Astrocyte of the cerebellum (primary cell): ENCODE measurements around the gene AMPH.
A peak's percentile ranks its signal among the peaks of the same experiment; 100 is the strongest.

ENCODE experiments used
- DNase-seq: peaks from one replicate; pipeline ENCODE4 v3.0.0-alpha.2; 2011; ENCODE audit warnings: low read depth
- H3K4me3 ChIP-seq: 2 replicates; pipeline ENCODE4 v1.5.1; 2011; ENCODE audit warnings: mild to moderate bottlenecking, low read depth, low read length, moderate library complexity
- CTCF ChIP-seq: IDR thresholded peaks from 2 replicates; pipeline ENCODE4 v1.5.1; 2012; ENCODE audit warnings: low read length, low read depth, moderate library complexity, mild to moderate bottlenecking; ENCODE audit errors: missing control alignments
- in situ Hi-C: cut with HindIII; loops from 2 replicates; pipeline ENCODE4 v1.10.0; 2017; ENCODE audit warnings: low sequenced_read_pairs

AMPH gene

GRCh38 chr7:38565289-38565688, 65.9 kb downstream of the AMPH start:
- no peak overlapping the region for H3K4me3 ChIP-seq
- DNase-seq, result no peak
- TF ChIP-seq CTCF, result no peak
- in situ Hi-C loops, result no loop called here

GRCh38 chr7:38563741-38564140, 67.4 kb downstream of the AMPH start:
- no peak for TF ChIP-seq CTCF
- DNase-seq, result no peak
- H3K4me3 ChIP-seq, result no peak overlapping the region
- in situ Hi-C loops, result no loop called here

- no peak for TF ChIP-seq CTCF
- H3K4me3 ChIP-seq, result no peak overlapping the region
- no peak for DNase-seq
- in situ Hi-C loops, result no loop called here
These were observed 70.0 kb downstream of the AMPH start for GRCh38 chr7:38561166-38561565.

- DNase-seq, result no peak
These were observed 72.3 kb downstream of the AMPH start for GRCh38 chr7:38558761-38559345.

GRCh38 chr7:38554586-38554985, 76.6 kb downstream of the AMPH start:
- H3K4me3 ChIP-seq, result no peak overlapping the region
- in situ Hi-C loops, result no loop called here
- no peak for TF ChIP-seq CTCF
- no peak for DNase-seq

More at GRCh38 chr7:38558761-38559345, 72.3 kb downstream of the AMPH start:
- in situ Hi-C loops, result no loop called here
- TF ChIP-seq CTCF, result no peak
- no peak overlapping the region for H3K4me3 ChIP-seq

GRCh38 chr7:38550836-38551235, 80.3 kb downstream of the AMPH start:
- no peak overlapping the region for H3K4me3 ChIP-seq
- in situ Hi-C loops, result no loop called here
- DNase-seq, result peak; percentile 51
- TF ChIP-seq CTCF, result no peak
